WTC11 (cell line): Measurements from ENCODE around the gene DGLUCY. TPM values are rescaled to one million over a fixed set of nuclear protein-coding genes. Genes with fewer than 3 reads are reported as not detected.

Experiments
- ATAC-seq: fragments of 200-7000 bp; cut with Tn5 transposase; 2 replicates; pipeline ENCODE4 v1.10.0; 2021; ENCODE audit warnings: mild to moderate bottlenecking, moderate library complexity
- CTCF ChIA-PET: fragments of 300-600 bp; sonication (Branson Sonifier 250); formaldehyde crosslinking; loops from one replicate; lab custom pipeline; 2021; ENCODE audit warnings: antibody characterized with exemption; lab: Charles Lee
- POLR2A ChIA-PET: fragments of 350-600 bp; sonication (Branson Sonifier 250); formaldehyde crosslinking; loops from one replicate; lab custom pipeline; 2021; ENCODE audit warnings: antibody characterized with exemption; lab: Charles Lee
- DNase-seq: peaks from one replicate; pipeline ENCODE4 v3.0.0; 2021; ENCODE audit warnings: low spot score
- H3K27ac Mint-ChIP-seq: 2 replicates; pipeline ENCODE4 v1.8.0; 2021; ENCODE audit warnings: mixed read lengths
- H3K27me3 Mint-ChIP-seq: 2 replicates; pipeline ENCODE4 v1.8.0; 2021; ENCODE audit warnings: low read depth, mild to moderate bottlenecking, moderate library complexity, mixed read lengths
- H3K36me3 Mint-ChIP-seq: 2 replicates; pipeline ENCODE4 v1.8.0; 2021; ENCODE audit warnings: mixed read lengths
- H3K4me1 Mint-ChIP-seq: 2 replicates; pipeline ENCODE4 v1.8.0; 2022; ENCODE audit warnings: mixed read lengths
- H3K4me3 Mint-ChIP-seq: 2 replicates; pipeline ENCODE4 v1.8.0; 2021; ENCODE audit warnings: mild to moderate bottlenecking, moderate library complexity, mixed read lengths
- H3K9me3 Mint-ChIP-seq: 2 replicates; pipeline ENCODE4 v1.8.0; 2021; ENCODE audit warnings: mixed read lengths
- CREB1 ChIP-seq: sonication (generic); formaldehyde crosslinking; IDR thresholded peaks from 2 replicates; pipeline ENCODE4 v1.8.0; 2023; ENCODE audit warnings: mild to moderate bottlenecking, missing genetic modification reagents
- CREM ChIP-seq: sonication (generic); formaldehyde crosslinking; IDR thresholded peaks from 2 replicates; pipeline ENCODE4 v1.8.1; 2022; ENCODE audit warnings: mild to moderate bottlenecking, missing genetic modification reagents, moderate library complexity
- FOXK1 ChIP-seq: sonication (generic); formaldehyde crosslinking; IDR thresholded peaks from 2 replicates; pipeline ENCODE4 v1.8.0; 2022; ENCODE audit warnings: mild to moderate bottlenecking, moderate library complexity, missing genetic modification reagents
- GABPB1 ChIP-seq: sonication (generic); formaldehyde crosslinking; IDR thresholded peaks from 2 replicates; pipeline ENCODE4 v1.8.1; 2023; ENCODE audit warnings: mild to moderate bottlenecking, missing genetic modification reagents
- GRHL2 ChIP-seq: fragments of 250-450 bp; sonication (Bioruptor Pico); IDR thresholded peaks from 2 replicates; pipeline ENCODE4 v1.8.0; 2022; ENCODE audit warnings: mild to moderate bottlenecking, moderate library complexity; ENCODE audit not compliant: insufficient replicate concordance, severe bottlenecking
- JAZF1 ChIP-seq: fragments of 250-450 bp; sonication (Bioruptor Pico); IDR thresholded peaks from 2 replicates; pipeline ENCODE4 v1.9.0; 2021; ENCODE audit warnings: moderate library complexity, mild to moderate bottlenecking, inconsistent platforms
- JUN ChIP-seq: sonication (generic); formaldehyde crosslinking; IDR thresholded peaks from 2 replicates; pipeline ENCODE4 v1.8.0; 2023; ENCODE audit warnings: mild to moderate bottlenecking, missing genetic modification reagents
- MXD4 ChIP-seq: fragments of 250-450 bp; sonication (Bioruptor Pico); IDR thresholded peaks from 2 replicates; pipeline ENCODE4 v1.8.0; 2021; ENCODE audit warnings: mild to moderate bottlenecking, moderate library complexity, borderline replicate concordance
- MYBL2 ChIP-seq: sonication (generic); formaldehyde crosslinking; IDR thresholded peaks from 2 replicates; pipeline ENCODE4 v1.8.1; 2023; ENCODE audit warnings: mild to moderate bottlenecking, moderate library complexity, missing genetic modification reagents
- NFE2L1 ChIP-seq: sonication (generic); formaldehyde crosslinking; IDR thresholded peaks from 2 replicates; pipeline ENCODE4 v1.8.1; 2023; ENCODE audit warnings: missing genetic modification reagents
- NFYB ChIP-seq: sonication (generic); formaldehyde crosslinking; conservative IDR thresholded peaks from 2 replicates; pipeline ENCODE4 v1.8.0; 2022; ENCODE audit warnings: low read depth, missing genetic modification reagents
- NR1H2 ChIP-seq: sonication (generic); formaldehyde crosslinking; IDR thresholded peaks from 2 replicates; pipeline ENCODE4 v1.9.0; 2021; ENCODE audit warnings: mild to moderate bottlenecking, moderate library complexity, missing genetic modification reagents
- NR2C2 ChIP-seq: sonication (generic); formaldehyde crosslinking; IDR thresholded peaks from 2 replicates; pipeline ENCODE4 v1.8.0; 2022; ENCODE audit warnings: mild to moderate bottlenecking, missing genetic modification reagents
- OVOL2 ChIP-seq: fragments of 250-450 bp; sonication (Bioruptor Pico); IDR thresholded peaks from 2 replicates; pipeline ENCODE4 v1.9.0; 2021; ENCODE audit warnings: mild to moderate bottlenecking, borderline replicate concordance
- RORB ChIP-seq: fragments of 250-450 bp; sonication (Bioruptor Pico); IDR thresholded peaks from 2 replicates; pipeline ENCODE4 v1.9.0; 2021; ENCODE audit warnings: mild to moderate bottlenecking
- SMAD4 ChIP-seq: sonication (generic); formaldehyde crosslinking; IDR thresholded peaks from 2 replicates; pipeline ENCODE4 v1.8.0; 2022; ENCODE audit warnings: mild to moderate bottlenecking, missing genetic modification reagents
- ZNF138 ChIP-seq: sonication (generic); formaldehyde crosslinking; conservative IDR thresholded peaks from 2 replicates; pipeline ENCODE4 v1.8.1; 2022; ENCODE audit warnings: mild to moderate bottlenecking, moderate library complexity, missing genetic modification reagents
- ZNF219 ChIP-seq: sonication (generic); formaldehyde crosslinking; IDR thresholded peaks from 2 replicates; pipeline ENCODE4 v1.8.0; 2023; ENCODE audit warnings: missing genetic modification reagents, mild to moderate bottlenecking, borderline replicate concordance
- ZNF512 ChIP-seq: sonication (generic); formaldehyde crosslinking; IDR thresholded peaks from 2 replicates; pipeline ENCODE4 v1.8.1; 2022; ENCODE audit warnings: missing genetic modification reagents, borderline replicate concordance
- total RNA-seq: library from RNA; stranded (reverse); gene quantifications from 3 replicates; pipeline ENCODE4 v1.2.3, GENCODE V29; 2021
- TF ChIP-seq, protein P1 (sequence below): sonication (generic); formaldehyde crosslinking; IDR thresholded peaks from 2 replicates; pipeline ENCODE4 v1.8.1; 2023; ENCODE audit warnings: mild to moderate bottlenecking, missing genetic modification reagents
- TF ChIP-seq, protein P2 (sequence below): sonication (generic); formaldehyde crosslinking; IDR thresholded peaks from 2 replicates; pipeline ENCODE4 v1.8.0; 2022; ENCODE audit warnings: missing genetic modification reagents

Gene DGLUCY
- total RNA-seq, 1 experiment from 2014 or later: 35.4 TPM

DNA sequence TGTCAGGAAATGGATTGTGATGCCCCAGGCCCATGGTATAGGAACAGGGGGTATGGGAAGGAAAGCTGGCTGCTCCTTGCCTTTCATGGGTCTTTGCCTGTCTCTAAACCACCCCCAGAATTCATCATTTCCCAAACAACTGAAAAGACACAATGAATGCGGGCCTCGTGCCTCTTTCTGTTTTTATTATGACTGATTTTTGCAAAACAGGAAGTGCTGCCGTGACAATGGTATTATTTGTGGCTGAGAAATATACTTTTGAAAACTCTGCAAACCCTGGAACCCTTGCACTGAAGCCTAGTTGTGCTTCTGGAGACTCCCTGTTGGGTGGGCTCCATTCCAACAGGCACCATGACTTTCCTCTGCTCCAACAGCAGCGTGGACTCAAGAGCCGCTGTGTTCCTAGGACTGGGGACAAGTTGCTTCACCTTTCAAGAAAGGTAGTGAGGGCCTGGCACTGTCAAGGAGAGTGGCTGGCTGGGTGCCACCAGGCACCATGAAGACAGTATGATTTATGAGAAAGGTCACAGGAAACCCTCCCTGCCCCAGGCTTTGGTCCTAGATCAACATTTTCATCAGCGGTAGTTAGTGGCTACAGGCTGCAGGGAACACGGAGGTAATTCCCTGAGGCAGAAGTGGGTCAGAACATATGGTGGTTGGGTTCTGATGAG, 4.8 kb upstream of the DGLUCY start:
- Mint-ChIP-seq H3K36me3 (peaks cover 3% of the 10 kb centered on the region; the same call in 1 of the 2 replicates), H3K4me3 (no peak overlapping the region), H3K9me3 (0 out of 2 replicates have a peak, but pooled peaks cover 4% of the 10 kb centered on the region), H3K27ac (no peak overlapping the region), H3K27me3 (peaks cover 3% of the 10 kb centered on the region; the same call in 1 of the 2 replicates), H3K4me1 (peaks cover 30% of the 10 kb centered on the region)
- ChIA-PET CTCF (no interaction called here), POLR2A (no interaction called here)
- ATAC-seq: no peak
- no peak for DNase-seq
- no peak for TF ChIP-seq OVOL2 (CRISPR knock-in tag)

- Mint-ChIP-seq H3K36me3 (peaks cover 6% of the 10 kb centered on the region), H3K4me1 (peaks cover 48% of the 10 kb centered on the region), H3K4me3 (no peak overlapping the region), H3K9me3 (0 out of 2 replicates have a peak, but pooled peaks cover 4% of the 10 kb centered on the region), H3K27ac (no peak overlapping the region), H3K27me3 (peaks cover 3% of the 10 kb centered on the region; the same call in 1 of the 2 replicates)
- ChIA-PET POLR2A (no interaction called here), CTCF (no interaction called here)
- no peak for DNase-seq
- TF ChIP-seq SMAD4 (CRISPR knock-in tag) (no peak), NR2C2 (CRISPR knock-in tag) (no peak), GRHL2 (no peak), MYBL2 (CRISPR knock-in tag) (no peak), NFYB (no peak), ZNF138 (CRISPR knock-in tag) (no peak), GABPB1 (CRISPR knock-in tag) (no peak), NFE2L1 (CRISPR knock-in tag) (no peak), CREM (CRISPR knock-in tag) (no peak), FOXK1 (no peak), JAZF1 (CRISPR knock-in tag) (no peak), MXD4 (CRISPR knock-in tag) (no peak), ZNF219 (no peak), NR1H2 (CRISPR knock-in tag) (no peak), CREB1 (no peak), ZNF512 (no peak), RORB (no peak), JUN (no peak)
- TF ChIP-seq, protein P1, sequence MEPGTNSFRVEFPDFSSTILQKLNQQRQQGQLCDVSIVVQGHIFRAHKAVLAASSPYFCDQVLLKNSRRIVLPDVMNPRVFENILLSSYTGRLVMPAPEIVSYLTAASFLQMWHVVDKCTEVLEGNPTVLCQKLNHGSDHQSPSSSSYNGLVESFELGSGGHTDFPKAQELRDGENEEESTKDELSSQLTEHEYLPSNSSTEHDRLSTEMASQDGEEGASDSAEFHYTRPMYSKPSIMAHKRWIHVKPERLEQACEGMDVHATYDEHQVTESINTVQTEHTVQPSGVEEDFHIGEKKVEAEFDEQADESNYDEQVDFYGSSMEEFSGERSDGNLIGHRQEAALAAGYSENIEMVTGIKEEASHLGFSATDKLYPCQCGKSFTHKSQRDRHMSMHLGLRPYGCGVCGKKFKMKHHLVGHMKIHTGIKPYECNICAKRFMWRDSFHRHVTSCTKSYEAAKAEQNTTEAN (CRISPR knock-in tag): no peak
- TF ChIP-seq, protein P2, sequence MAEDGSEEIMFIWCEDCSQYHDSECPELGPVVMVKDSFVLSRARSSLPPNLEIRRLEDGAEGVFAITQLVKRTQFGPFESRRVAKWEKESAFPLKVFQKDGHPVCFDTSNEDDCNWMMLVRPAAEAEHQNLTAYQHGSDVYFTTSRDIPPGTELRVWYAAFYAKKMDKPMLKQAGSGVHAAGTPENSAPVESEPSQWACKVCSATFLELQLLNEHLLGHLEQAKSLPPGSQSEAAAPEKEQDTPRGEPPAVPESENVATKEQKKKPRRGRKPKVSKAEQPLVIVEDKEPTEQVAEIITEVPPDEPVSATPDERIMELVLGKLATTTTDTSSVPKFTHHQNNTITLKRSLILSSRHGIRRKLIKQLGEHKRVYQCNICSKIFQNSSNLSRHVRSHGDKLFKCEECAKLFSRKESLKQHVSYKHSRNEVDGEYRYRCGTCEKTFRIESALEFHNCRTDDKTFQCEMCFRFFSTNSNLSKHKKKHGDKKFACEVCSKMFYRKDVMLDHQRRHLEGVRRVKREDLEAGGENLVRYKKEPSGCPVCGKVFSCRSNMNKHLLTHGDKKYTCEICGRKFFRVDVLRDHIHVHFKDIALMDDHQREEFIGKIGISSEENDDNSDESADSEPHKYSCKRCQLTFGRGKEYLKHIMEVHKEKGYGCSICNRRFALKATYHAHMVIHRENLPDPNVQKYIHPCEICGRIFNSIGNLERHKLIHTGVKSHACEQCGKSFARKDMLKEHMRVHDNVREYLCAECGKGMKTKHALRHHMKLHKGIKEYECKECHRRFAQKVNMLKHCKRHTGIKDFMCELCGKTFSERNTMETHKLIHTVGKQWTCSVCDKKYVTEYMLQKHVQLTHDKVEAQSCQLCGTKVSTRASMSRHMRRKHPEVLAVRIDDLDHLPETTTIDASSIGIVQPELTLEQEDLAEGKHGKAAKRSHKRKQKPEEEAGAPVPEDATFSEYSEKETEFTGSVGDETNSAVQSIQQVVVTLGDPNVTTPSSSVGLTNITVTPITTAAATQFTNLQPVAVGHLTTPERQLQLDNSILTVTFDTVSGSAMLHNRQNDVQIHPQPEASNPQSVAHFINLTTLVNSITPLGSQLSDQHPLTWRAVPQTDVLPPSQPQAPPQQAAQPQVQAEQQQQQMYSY: no peak
- no peak for ATAC-seq
These were observed 2.4 kb upstream of the DGLUCY start for GRCh38 chr14:91111443-91111842.
